Erythroblast (primary cell): ENCODE data around the gene HLCS.

Experiments used
- GATA1 ChIP-seq: IDR thresholded peaks from 2 replicates; pipeline ENCODE4 v1.6.1; 2011; ENCODE audit warnings: low read depth, mild to moderate bottlenecking, control low read depth, low read length, moderate library complexity
- POLR2A ChIP-seq: IDR thresholded peaks from 2 replicates; pipeline ENCODE4 v1.6.1; 2011; ENCODE audit warnings: mild to moderate bottlenecking, low read length

DNA sequence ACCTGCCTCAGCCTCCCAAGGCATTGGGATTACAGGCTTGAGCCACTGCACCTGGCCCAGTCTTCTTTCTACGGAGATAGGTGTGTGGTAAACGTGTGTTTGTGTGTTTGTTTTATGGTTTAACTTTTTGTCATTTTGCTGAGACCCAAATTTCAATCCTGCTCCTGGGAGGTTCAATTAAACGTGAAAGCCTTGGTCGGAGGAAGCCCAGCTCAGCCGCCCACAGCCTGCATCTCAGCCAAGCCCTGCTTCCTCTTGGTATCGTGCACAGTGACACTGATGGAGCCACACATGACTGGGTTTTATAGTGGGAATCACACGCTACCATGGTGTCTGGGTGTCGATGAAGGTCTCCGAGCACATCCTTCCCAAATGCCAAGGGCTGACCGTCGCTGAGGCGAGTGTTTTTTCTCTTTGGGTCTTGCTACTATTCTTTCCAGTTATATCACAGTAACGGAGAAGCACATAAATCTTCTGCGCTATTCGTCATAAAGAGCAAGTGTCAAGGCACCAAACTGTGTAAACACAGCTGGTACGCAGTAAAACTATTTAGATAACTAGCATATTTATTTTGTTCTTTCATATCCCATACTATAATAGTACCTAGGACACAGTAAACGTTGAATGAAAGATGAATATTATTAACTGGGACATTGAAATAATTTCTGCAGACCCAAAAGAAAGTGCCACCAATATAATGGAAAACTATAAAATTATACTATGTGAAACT, 39.3 kb downstream of the HLCS start:
- no peak for TF ChIP-seq POLR2A
- no peak for TF ChIP-seq GATA1
